Measurements from ENCODE around the gene ALOX15B.

Gene ALOX15B

GRCh38 chr17:8038954-8039610 is at the start of gene ALOX15B:
Gene ALOX15B (plus strand): TSS chr17:8039059. CDS start chr17:8039156, 97 bp downstream.
- no peak for DNase-seq

- DNase-seq: peak; percentile 40 to 65
These were observed 48.8 kb upstream of the ALOX15B start for GRCh38 chr17:7989781-7990655.

- DNase-seq: no peak
These were observed 46.3 kb upstream of the ALOX15B start for GRCh38 chr17:7992516-7992915.

- DNase-seq: no peak
These were observed 45.9 kb upstream of the ALOX15B start for GRCh38 chr17:7992924-7993323.

- no peak for DNase-seq
These were observed 44.8 kb upstream of the ALOX15B start for GRCh38 chr17:7993972-7994589.

GRCh38 chr17:7995724-7996123 is 43.1 kb upstream of the ALOX15B start:
- no peak for DNase-seq

- DNase-seq: peak in 1 of 2 experiments; percentile 58
These were observed 41.7 kb upstream of the ALOX15B start for GRCh38 chr17:7997186-7997585.

- no peak for DNase-seq
These were observed 36.7 kb upstream of the ALOX15B start, which contains the start of gene GUCY2D for GRCh38 chr17:8001976-8002720. Gene GUCY2D (plus strand): TSS chr17:8002615. CDS start chr17:8003048, 433 bp downstream.

GRCh38 chr17:8002721-8003593 is 35.9 kb upstream of the ALOX15B start:
- DNase-seq: no peak

GRCh38 chr17:8003594-8004181 is 35.2 kb upstream of the ALOX15B start:
- DNase-seq: no peak

- no peak for DNase-seq
These were observed 34.0 kb upstream of the ALOX15B start for GRCh38 chr17:8004899-8005298.

GRCh38 chr17:8005357-8005756 is 33.5 kb upstream of the ALOX15B start:
- no peak for DNase-seq

- DNase-seq: peak in 1 of 2 experiments; percentile 16
These were observed 32.7 kb upstream of the ALOX15B start for GRCh38 chr17:8005967-8006730.

- DNase-seq: no peak
These were observed 31.8 kb upstream of the ALOX15B start for GRCh38 chr17:8006836-8007680.

GRCh38 chr17:8007836-8008235 is 31.0 kb upstream of the ALOX15B start:
- DNase-seq: no peak

GRCh38 chr17:8012045-8012580 is 26.7 kb upstream of the ALOX15B start:
- DNase-seq: no peak

GRCh38 chr17:8012996-8013640 is 25.7 kb upstream of the ALOX15B start:
- DNase-seq: no peak

GRCh38 chr17:8013731-8014557 is 24.9 kb upstream of the ALOX15B start:
- DNase-seq: no peak
